ENCODE measurements around the gene TTC31.

Gene TTC31

GRCh38 chr2:74482801-74483674, at the start of gene TTC31, which contains the start of gene CCDC142:
TTC31 (plus strand) TSS chr2:74483081; CDS start chr2:74483096, 15 bp downstream.
CCDC142 (minus strand) TSS chr2:74482998; CDS start chr2:74482837, 161 bp downstream.
- Histone ChIP-seq H3K4me2 (ENCODE audit: low read length) (peak within 1 kb of the TSS; percentile 98), H3K27ac (ENCODE audit: low read length) (peak within 1 kb of the TSS; percentile 79), H2AFZ (ENCODE audit: low read depth, low read length) (peak within 1 kb of the TSS; percentile 87), H3K9me3 (ENCODE audit: insufficient read depth, low read length) (no peaks in the 10 kb centered on the region), H3K36me3 (replicated peaks; ENCODE audit: low read depth, low read length) (peaks cover 3% of the 10 kb centered on the region), H3K27me3 (ENCODE audit: low read depth, low read length) (no peaks in the 10 kb centered on the region), H3K4me3 (ENCODE audit: low read length) (peak within 1 kb of the TSS; percentile 99), H3K4me1 (ENCODE audit: low read length) (peaks cover 8% of the 10 kb centered on the region), H4K20me1 (ENCODE audit: insufficient read depth, low read length) (no peaks in the 10 kb centered on the region), H3K9ac (ENCODE audit: low read length) (peak within 1 kb of the TSS; percentile 80), H3K79me2 (ENCODE audit: low read length) (peaks cover 22% of the 10 kb centered on the region)
- no peak for TF ChIP-seq EZH2phosphoT487 (IDR thresholded peaks at IDR 0.05; ENCODE audit: low read depth)
- peak; percentile 93 for TF ChIP-seq CTCF (IDR thresholded peaks at IDR 0.05; ENCODE audit: low read depth, low read length)

GRCh38 chr2:74436111-74436805, 46.6 kb upstream of the TTC31 start:
- Histone ChIP-seq H3K27ac (ENCODE audit: low read length) (peak overlapping the region; percentile 44), H4K20me1 (ENCODE audit: insufficient read depth, low read length) (no peaks in the 10 kb centered on the region), H3K9ac (ENCODE audit: low read length) (no peak overlapping the region), H3K36me3 (replicated peaks; ENCODE audit: low read depth, low read length) (no peaks in the 10 kb centered on the region), H2AFZ (ENCODE audit: low read depth, low read length) (no peak overlapping the region), H3K27me3 (ENCODE audit: low read depth, low read length) (no peaks in the 10 kb centered on the region), H3K4me1 (ENCODE audit: low read length) (peaks cover 35% of the 10 kb centered on the region), H3K79me2 (ENCODE audit: low read length) (no peaks in the 10 kb centered on the region), H3K4me3 (ENCODE audit: low read length) (peak overlapping the region; percentile 23; the same call in 1 of the 2 replicates), H3K9me3 (ENCODE audit: insufficient read depth, low read length) (no peaks in the 10 kb centered on the region), H3K4me2 (ENCODE audit: low read length) (peak overlapping the region; percentile 62)
- TF ChIP-seq EZH2phosphoT487 (IDR thresholded peaks at IDR 0.05; ENCODE audit: low read depth): no peak
- no peak for TF ChIP-seq CTCF (IDR thresholded peaks at IDR 0.05; ENCODE audit: low read depth, low read length)

- H3K27ac ChIP-seq (ENCODE audit: low read length): peak overlapping the region; percentile 44
- H2AFZ ChIP-seq (ENCODE audit: low read depth, low read length): no peak overlapping the region
- H3K4me1 ChIP-seq (ENCODE audit: low read length): peaks cover 35% of the 10 kb centered on the region
- H3K36me3 ChIP-seq (replicated peaks; ENCODE audit: low read depth, low read length): no peaks in the 10 kb centered on the region
- H3K79me2 ChIP-seq (ENCODE audit: low read length): no peaks in the 10 kb centered on the region
- H3K9ac ChIP-seq (ENCODE audit: low read length): no peak overlapping the region
- H4K20me1 ChIP-seq (ENCODE audit: insufficient read depth, low read length): no peaks in the 10 kb centered on the region
- peak overlapping the region; percentile 41 for H3K4me3 ChIP-seq (ENCODE audit: low read length)
- TF ChIP-seq CTCF (IDR thresholded peaks at IDR 0.05; ENCODE audit: low read depth, low read length): no peak
- TF ChIP-seq EZH2phosphoT487 (IDR thresholded peaks at IDR 0.05; ENCODE audit: low read depth): no peak
- no peaks in the 10 kb centered on the region for H3K27me3 ChIP-seq (ENCODE audit: low read depth, low read length)
- peak overlapping the region; percentile 62 for H3K4me2 ChIP-seq (ENCODE audit: low read length)
- H3K9me3 ChIP-seq (ENCODE audit: insufficient read depth, low read length): no peaks in the 10 kb centered on the region
Observed at GRCh38 chr2:74436848-74437695, 45.8 kb upstream of the TTC31 start.

Measured in OCI-LY3 (cell line).